ENCODE results near the gene PTPN4. TPM values are rescaled to one million over a fixed set of nuclear protein-coding genes. Genes with fewer than 3 reads are reported as not detected.

Gene PTPN4
- total and polyA plus RNA-seq, 2 of the 8 experiments (the other 6 are each of a cell fraction or from before 2014, with no cell fraction given) = 28.5 to 105 TPM

GRCh38 chr2:119730671-119731177 lies 29.0 kb upstream of the PTPN4 start:
- H4K8ac ChIP-seq (ENCODE audit: extremely low read depth, insufficient read depth, low read length) = peak overlapping the region; percentile 70; the same call in 1 of the 2 replicates
- no peak overlapping the region for H2BK5ac ChIP-seq (ENCODE audit: low read depth, low read length)
- no peak overlapping the region for H3K23ac ChIP-seq (ENCODE audit: insufficient read length)
- no peak overlapping the region for H2BK20ac ChIP-seq (ENCODE audit: low read length)
- H2BK12ac ChIP-seq (ENCODE audit: low read depth, low read length) = no peak overlapping the region
- H3K4me1 ChIP-seq (replicated peaks in 1 of 4; ENCODE audit: control insufficient read depth in 3 of 4, insufficient read depth in 4 of 4, low read length in 3 of 4) = peaks cover 0 to 10% (median 4%) of the 10 kb centered on the region in 4 experiments; a peak in 6 of 7 replicates
- no peak overlapping the region for H3K56ac ChIP-seq (replicated peaks; ENCODE audit: insufficient read length, low read depth, low read length)
- no peaks in the 10 kb centered on the region for H3K36me3 ChIP-seq (ENCODE audit: control insufficient read depth in 2 of 4, insufficient read depth in 4 of 4, low read length in 3 of 4)
- no peak overlapping the region for H3K9ac ChIP-seq (replicated peaks in 1 of 4; ENCODE audit: extremely low read depth in 1 of 4, low read depth in 3 of 4, low read length in 3 of 4)
- DNase-seq (ENCODE audit: low read depth in 1 of 2, low spot score in 2 of 2) (no peak), FAIRE-seq (no peak)
- no peak overlapping the region for H3K27ac ChIP-seq (ENCODE audit: low read depth, low read length)
- H2BK120ac ChIP-seq (replicated peaks; ENCODE audit: low read depth, low read length) = no peak overlapping the region
- ChIA-PET POLR2A (ENCODE audit: partially characterized antibody) (interaction anchor here (1.1 kb wide), 2 partner anchors 8 to 29 kb away, joined by 3 read pairs; partner anchors contain the start of gene PTPN4), CTCF (ENCODE audit: partially characterized antibody) (interaction anchor here (0.6 to 2.7 kb wide), 5 partner anchors 10 to 149 kb away, joined by 3 to 10 read pairs (median 4); no protein-coding TSS in a partner anchor)
- no peaks in the 10 kb centered on the region for H3K79me2 ChIP-seq (ENCODE audit: control insufficient read depth in 1 of 2, insufficient read depth in 2 of 2, low read length in 2 of 2)
- no peaks in the 10 kb centered on the region for H3K9me3 ChIP-seq (ENCODE audit: insufficient read depth in 2 of 2, low read depth in 1 of 2, low read length in 1 of 2)
- H3K14ac ChIP-seq (ENCODE audit: insufficient read length) = no peak overlapping the region
- no peak overlapping the region for H2BK15ac ChIP-seq (ENCODE audit: low read length)
- WGBS, 2 experiments (ENCODE audit: extremely low coverage in 1 of 2, insufficient coverage in 1 of 2, insufficient read length in 1 of 2, insufficient replicate concordance in 2 of 2, low coverage in 1 of 2, low lambda C conversion rate in 2 of 2, missing lambda C conversion rate in 1 of 2) = 86% methylated on average over 8 of the region's 8 CpGs; no CpG with 5 or more reads in 1 of the 2 experiments
- H4K20me1 ChIP-seq (replicated peaks in 1 of 2; ENCODE audit: control insufficient read depth in 1 of 2, insufficient read depth in 2 of 2, low read length in 2 of 2) = no peaks in the 10 kb centered on the region
- H4K91ac ChIP-seq (replicated peaks; ENCODE audit: insufficient read length, low read length) = no peak overlapping the region
- H3K23me2 ChIP-seq (ENCODE audit: low read depth, low read length) = no peaks in the 10 kb centered on the region
- no peak overlapping the region for H3K4me3 ChIP-seq (ENCODE audit: extremely low read depth in 1 of 4, insufficient read depth in 2 of 4, low read depth in 3 of 4, low read length in 4 of 4)
- H3K27me3 ChIP-seq (replicated peaks in 1 of 4; ENCODE audit: control insufficient read depth in 3 of 4, extremely low read depth in 1 of 4, insufficient read depth in 3 of 4, low read length in 3 of 4) = no peaks in the 10 kb centered on the region; a peak in 1 of 7 replicates
- no peak overlapping the region for H2AK5ac ChIP-seq (ENCODE audit: low read depth, low read length)
- H3K18ac ChIP-seq (ENCODE audit: extremely low read depth, low read length) = no peak overlapping the region
- H4K5ac ChIP-seq (ENCODE audit: insufficient read length, low read depth, low read length) = no peak overlapping the region
- no peaks in the 10 kb centered on the region for H3K79me1 ChIP-seq (ENCODE audit: low read depth, low read length)
- no peak overlapping the region for H3K4me2 ChIP-seq (ENCODE audit: insufficient read depth in 1 of 2, low read depth in 2 of 2, low read length in 2 of 2)
- H2AFZ ChIP-seq (ENCODE audit: low read length) = 0 out of 2 replicates have a peak overlapping the region, but pooled peaks have one; percentile 12
- no peak overlapping the region for H3K4ac ChIP-seq (replicated peaks; ENCODE audit: insufficient read length, low read depth, low read length)
- TF ChIP-seq NANOG (IDR thresholded peaks at IDR 0.05; ENCODE audit: insufficient read depth, low read depth, low read length, poor library complexity, severe bottlenecking) (no peak), GTF2F1 (IDR thresholded peaks at IDR 0.05; ENCODE audit: borderline replicate concordance, low read depth, low read length) (no peak), RNF2 (IDR thresholded peaks at IDR 0.05; ENCODE audit: borderline replicate concordance, low read depth, low read length, missing control alignments, poor library complexity, severe bottlenecking) (no peak), BCL11A (IDR thresholded peaks at IDR 0.05; ENCODE audit: low read depth in 2 of 2, low read length in 2 of 2) (no peak), TAF1 (IDR thresholded peaks at IDR 0.05; ENCODE audit: low read depth, low read length) (no peak), SP2 (IDR thresholded peaks at IDR 0.05; ENCODE audit: low read length) (no peak), POLR2A (IDR thresholded peaks at IDR 0.05; ENCODE audit: control extremely low read depth in 1 of 2, low read depth in 2 of 2, low read length in 2 of 2) (no peak), HDAC6 (IDR thresholded peaks at IDR 0.05; ENCODE audit: low read depth, low read length) (no peak), KDM4A (IDR thresholded peaks at IDR 0.05; ENCODE audit: low read depth, low read length, severe bottlenecking) (no peak), SIX5 (IDR thresholded peaks at IDR 0.05; ENCODE audit: low read depth, low read length) (no peak), JUN (IDR thresholded peaks at IDR 0.05; ENCODE audit: low read depth, low read length) (no peak), MAFK (IDR thresholded peaks at IDR 0.05; ENCODE audit: low read depth, low read length) (no peak), ATF3 (IDR thresholded peaks at IDR 0.05; ENCODE audit: insufficient read depth, low read depth, low read length) (no peak)

Measured in H1 (cell line).